GM19351 (cell line): ENCODE results near the gene TBC1D22A.
A peak's percentile ranks its signal among the peaks of the same experiment; 100 is the strongest.

Experiments
- ATAC-seq: cut with Tn5 transposase; IDR thresholded peaks from one replicate; pipeline ENCODE4 v1.9.1; 2021; ENCODE audit warnings: mild to moderate bottlenecking, moderate library complexity; ENCODE audit not compliant: unreplicated experiment

Gene TBC1D22A

DNA sequence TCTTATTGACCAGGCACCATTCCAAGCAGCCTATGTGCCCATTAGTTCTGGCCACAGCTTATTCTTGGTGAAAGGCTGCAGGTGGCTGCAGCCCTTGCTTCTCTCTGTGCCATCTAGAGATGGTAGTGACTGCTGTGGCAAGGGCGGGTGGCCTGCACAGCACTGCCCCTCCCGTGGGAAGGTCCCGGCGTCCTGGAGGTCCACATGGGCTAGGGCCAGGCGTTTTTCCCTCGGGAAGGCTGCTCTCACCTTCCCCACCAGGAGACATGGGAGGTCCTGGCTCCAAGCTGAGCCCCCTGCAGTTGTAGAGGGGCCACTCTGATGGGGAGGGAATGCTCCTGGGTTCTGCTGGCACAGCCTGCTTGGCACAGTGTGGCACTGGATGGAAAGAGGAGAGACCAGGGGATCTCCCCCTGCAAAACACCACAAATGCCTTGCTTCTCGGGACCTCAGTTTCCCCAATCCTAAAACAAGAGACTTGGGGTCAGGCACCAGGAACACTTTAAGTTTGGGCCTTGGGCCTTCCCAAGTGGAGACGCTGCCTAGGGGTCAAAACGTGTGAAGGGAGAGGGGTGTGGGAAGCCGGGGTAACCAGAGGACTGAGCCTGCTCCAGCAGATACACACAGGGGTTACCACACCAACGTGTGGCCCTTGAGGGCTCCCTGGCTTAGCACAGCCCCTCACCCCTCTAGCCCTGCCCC is 10.0 kb upstream of the TBC1D22A start:
- no peak for ATAC-seq

DNA sequence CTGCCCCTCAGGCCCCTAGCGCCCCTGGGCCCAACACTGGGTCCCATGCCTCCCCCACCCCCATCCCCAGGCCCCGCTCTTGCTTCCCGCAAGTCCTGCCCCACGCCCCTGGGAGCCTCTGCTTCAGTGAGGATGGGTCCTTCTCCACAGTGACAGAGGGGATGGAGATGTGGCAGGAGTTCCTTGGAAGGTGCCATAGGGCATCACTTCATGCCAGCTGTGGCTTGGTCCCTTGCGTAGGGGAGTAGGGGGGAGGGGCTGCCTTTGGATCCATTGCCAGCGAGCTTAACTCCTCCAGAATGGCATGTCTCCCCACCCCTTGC is 9.5 kb upstream of the TBC1D22A start:
- no peak for ATAC-seq

DNA sequence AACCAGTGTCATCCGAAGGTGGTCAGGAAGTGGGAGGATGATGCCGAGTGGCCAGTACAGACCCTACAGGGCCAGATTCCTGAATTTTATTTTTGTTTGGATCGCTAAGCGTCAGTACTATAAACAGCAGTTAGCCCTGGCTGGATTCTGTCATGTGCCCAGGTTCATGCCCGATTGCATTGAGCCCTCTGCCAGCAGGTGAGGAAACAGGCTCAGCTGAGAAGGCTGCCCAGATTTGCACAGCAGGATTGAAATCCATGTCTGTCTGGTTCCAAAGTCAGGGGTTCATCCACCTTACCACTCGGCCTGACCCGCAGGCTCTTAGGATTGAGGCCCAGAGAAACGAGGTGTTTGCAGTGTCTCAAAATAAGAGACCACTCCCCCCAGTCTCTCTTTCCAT is 9.1 kb upstream of the TBC1D22A start:
- ATAC-seq, result no peak

DNA sequence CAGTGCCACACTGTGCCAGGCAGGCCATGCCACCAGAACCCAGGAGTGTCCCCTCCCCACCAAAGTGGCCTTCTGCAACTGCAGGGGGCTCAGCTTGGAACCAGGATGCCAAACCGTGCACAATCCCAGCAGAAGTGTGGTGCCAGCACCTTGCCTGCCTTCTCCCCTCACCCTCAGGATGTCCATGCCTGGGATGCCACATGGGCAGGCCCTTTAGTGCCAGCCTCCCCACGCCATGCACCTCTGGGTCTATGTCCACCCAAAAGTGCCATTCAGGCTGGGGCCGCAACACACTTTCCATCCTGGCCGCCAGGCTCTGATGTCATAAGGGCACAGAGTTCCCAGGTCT is 8.7 kb upstream of the TBC1D22A start:
- ATAC-seq, result no peak

DNA sequence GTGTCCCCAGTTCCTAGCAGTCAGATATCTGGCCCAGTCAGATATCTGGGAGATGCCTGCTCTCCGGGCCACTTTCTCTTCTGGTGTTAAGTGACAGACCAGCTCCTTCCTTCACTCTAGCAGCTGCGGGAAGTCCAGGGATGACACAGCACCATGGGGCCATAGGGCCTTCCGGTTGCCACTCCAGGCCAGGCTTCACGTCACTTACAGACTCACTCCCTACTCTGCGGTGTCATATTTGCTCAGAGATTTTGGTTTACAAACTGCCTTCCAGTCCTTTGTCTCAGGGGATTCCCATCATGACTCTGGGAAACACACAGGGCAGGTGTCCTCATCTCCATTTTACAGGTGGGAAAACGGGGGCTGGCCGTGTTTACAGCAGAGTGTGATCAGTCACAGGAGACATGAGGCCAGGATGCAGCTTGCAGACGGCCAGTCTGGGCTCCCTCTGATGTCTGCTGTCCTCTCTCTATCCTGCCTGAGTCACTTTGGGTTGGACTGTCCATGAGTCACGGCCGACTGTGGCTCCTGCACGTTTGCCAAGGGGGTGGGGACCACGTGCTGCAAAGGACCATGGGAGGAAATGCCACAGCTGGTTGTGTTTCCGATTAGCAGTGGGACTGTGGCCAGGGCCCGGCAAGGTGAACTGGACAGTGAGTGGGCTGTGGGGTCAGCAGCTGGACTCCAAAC is 8.2 kb upstream of the TBC1D22A start:
- no peak for ATAC-seq

DNA sequence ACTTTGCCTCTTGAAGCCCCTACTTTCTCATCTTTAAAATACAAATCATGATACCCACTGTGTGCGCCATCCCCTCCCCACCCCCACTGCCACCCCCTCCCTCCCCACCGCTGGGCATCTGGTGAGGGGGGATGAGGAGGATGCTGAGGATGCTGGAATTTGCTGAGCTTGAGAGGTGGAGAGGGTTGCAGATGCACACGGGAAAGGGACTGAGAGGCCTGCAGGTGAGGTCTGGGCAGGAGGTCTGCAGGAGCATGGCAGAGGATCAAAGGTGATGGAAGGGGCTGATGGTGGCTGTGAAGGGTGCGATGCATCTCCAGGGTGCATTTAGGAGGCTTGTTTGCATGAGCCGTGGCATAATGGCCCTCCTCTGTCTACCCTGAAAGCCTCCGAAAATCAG is 7.6 kb upstream of the TBC1D22A start:
- ATAC-seq, result no peak

DNA sequence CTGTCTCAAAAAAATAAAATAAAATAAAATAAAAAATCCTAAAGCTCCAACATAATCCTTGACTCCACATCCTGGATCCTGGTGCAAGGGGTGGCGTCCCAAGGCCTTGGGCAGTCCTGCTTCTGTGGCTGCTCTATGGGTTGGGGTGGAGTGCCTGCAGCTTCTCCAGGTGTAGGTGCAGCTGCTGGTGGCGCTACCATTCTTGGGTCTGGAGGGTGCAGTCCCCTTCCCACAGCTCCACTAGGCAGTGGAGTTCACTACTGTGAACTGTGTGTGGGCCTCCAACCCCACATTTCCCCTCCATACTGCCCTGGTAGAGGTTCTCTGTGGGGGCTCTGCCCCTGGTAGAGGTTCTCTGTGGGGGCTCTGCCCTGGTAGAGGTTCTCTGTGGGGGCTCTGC is 6.9 kb upstream of the TBC1D22A start:
- no peak for ATAC-seq

DNA sequence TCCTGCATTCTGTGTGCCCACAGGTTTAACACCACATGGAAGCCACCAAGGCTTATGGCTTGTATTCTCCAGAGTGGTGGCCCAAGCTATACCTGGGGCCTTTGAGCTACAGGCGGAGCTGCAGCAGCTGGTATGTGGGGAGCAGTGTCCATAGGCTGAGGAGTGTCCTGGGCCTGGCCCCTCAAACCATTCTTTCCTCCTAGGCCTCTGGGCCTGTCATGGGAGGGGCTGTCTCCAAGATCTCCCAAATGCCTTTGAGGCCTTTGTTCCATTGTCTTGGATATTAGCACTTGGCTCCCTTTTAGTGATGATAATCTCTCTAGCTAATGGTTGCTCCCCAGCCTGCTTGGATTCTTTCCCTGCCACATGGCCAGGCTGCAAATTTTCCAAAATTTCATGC is 6.4 kb upstream of the TBC1D22A start:
- no peak for ATAC-seq

DNA sequence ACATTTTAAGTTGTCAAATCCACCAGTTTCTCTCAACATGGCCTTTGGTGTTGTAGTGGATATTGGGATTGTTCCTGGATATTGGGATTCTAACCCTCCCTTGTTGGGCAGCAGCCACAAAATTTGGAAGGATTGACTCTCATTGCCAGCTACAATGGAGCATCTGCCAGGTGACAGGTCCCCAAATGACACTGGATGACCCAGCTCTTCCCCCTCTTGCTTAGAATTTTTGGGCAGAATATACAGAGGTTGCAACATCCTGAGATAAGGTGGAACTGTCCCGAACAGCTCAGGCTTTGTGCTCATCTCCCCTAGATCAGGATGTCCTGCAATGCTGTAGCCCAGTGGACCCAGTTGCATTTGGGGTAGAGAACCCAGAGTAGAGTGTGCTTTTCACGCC is 5.3 kb upstream of the TBC1D22A start:
- ATAC-seq, result no peak

DNA sequence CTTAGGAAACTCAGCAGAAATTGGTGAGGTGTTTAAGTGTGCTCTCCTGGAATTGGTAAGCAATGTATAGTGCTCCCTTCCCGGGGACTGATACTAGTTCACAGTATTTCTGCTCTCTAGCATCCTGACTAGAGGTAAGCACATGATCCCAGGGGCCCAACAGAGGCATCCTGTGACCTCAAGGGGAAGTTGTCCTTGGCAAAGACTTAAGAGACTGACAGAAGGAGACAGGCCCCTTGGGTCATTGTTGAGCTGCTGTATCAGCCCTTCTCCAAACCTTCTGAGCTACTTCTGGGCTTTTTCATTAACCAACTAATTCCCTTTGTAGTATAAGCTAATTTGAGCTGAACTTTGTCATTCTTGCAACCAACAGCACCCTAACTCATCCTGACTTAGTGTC is 4.3 kb upstream of the TBC1D22A start:
- ATAC-seq, result no peak

DNA sequence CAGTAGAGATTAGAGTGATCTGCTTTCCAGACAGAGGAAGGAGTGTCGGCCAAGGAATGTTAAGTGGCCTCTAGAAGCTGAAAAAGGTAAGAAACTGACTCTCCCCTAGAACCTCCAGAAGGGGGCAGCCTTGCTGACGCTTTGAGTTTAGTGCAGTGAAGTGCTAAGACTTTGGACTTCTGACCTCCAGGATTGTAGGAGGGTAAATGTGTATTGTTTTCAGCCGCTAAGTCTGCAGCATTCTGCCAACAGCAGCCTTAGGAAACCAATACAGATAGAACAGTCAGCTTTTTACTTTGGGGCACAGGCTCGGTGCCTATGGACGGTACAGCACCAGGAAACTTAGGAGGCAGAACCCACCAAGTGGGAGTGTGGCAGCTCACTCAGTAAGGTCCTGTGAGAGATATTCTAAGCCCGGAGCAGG is 3.6 kb upstream of the TBC1D22A start:
- ATAC-seq, result no peak

DNA sequence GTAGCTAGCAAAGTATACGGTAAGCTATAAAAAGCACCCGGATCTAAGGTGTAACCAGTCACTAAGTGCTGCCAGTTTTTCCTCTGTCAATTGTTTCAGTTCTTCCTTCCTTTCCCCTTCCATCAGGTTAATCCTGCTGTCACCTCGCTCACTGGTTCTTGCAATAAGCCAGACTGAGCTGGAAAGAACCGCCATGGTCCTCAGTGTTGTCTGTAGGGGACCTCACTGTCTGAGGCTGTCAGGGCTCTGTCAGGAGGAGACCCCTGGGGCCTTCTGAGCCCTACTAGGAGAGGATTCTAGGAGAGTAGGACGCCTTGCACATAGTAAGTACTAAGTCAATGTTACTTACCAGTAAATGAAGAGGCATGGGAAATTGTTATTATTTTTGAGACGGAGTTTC is 1.4 kb upstream of the TBC1D22A start:
- ATAC-seq, result no peak

DNA sequence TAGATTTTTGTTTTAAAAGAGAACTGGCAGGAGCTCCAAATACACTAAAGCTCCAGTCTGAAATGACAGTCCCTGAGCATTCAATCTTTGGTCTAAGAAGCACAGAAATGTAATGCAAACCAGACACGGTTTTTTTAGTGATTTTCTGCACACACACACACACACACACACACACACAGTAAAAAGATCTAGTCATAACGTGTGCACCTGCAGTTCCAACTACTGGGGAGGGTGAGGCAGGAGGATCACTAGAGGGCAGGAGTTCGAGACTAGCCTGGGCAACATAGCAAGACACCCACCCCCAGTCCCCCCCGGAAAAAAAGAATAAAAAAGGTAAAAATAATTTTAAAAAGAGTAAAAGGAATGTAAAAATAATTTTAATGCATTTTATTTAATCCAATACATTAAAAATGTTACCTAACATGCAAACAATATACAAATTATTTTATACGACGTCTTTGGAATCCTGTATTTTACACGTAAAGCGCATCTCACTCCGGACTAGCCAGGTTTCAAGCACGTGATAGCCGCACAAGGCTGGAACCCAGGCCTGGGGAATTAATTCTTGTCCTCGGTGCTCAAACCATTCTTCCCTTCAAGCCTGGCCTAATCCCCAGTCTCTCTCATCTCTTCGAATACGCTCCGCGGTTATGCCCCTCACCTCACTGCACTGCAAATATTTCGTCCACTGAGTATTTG is 762 bp upstream of the TBC1D22A start:
- ATAC-seq, result no peak

DNA sequence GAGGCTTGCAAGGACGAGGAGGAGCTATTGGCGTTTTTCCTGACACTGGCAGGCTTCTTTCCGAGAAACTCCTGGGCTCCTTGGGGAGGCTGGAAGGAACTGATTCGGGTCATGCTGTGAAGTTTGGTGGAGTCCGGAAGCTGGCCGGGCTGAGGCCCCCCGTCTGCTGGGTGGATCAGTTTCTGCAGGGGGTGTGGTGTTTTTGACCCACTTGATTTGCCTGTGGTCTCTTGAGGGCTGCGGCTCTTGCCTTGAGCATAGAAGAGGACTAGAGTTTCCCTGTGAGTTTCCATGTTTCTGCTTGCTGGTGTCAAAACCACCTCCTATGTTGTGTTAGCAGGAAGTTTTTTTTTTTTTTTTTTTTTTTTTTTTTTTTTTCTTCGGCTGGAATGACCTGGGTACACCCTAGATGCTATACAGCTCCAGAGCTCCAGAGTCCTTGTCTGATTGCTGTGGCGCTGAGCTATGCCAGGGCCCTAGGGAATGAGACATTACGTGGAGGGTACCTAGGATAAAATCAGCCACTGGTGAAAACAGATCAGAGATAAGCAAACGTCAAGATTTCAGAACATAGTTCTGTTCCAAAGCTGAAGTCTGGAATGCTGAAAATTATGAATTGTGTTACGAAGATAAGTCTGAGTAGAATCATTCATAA is 728 bp downstream of the TBC1D22A start:
- peak; percentile 67 for ATAC-seq

DNA sequence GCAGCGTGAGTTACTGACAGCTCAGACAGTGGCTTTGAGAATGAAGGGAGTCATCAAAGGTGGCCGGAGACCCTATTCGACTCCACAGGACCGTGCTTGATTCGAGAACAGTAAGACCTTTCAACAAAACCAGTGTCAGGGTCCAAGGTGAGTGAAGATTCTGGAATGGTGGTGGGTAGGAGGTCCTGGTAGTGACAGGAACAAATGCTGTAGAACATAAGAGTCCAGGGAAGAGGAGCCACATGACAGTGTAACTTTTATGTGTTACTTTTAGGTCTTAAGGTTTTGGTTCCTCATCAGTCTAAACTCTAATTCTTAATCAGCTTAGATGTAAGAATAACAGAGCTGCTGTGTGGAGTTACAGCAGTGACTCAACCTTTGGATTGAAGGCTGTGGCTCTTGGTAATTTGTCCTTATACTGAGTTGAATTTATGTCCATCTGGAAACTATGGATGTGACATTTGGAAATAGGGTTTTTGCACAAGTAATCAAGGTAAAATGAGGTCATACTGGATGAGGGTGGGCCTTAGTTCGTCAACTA is 1.8 kb downstream of the TBC1D22A start:
- ATAC-seq, result no peak

DNA sequence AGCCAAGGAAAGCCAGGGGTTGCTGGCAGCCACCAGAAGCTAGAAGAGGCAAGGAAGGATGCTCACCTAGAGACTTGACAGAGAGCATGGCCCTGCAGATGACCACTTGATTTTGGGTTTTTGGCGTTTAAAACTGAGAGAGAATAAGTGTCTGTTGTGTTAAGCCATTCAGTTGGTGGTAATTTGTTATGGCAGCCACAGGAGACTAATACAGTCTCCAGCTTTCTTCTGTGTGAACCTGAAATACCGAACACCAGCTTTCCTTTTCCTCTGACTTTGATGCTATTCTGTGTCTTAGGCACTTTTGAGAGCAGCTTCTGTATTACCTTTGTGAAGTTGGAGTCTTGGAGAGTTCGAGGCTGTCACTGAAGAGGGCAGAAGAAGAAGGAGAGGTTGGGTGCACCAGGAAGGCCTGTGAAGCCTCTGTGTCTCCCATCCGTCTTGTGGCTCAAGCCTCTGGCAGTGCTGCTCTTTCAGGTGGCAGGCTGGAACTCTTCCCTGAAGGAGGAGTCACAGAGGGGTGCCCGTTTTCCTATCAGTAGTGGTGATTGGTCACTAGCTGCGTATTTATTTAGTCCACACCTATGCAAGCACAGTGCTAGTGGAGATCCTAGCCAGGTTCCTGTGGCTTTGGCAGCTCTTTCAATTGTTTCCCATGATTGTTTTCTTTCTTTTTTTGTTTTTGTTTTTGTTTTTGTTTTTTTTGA is 2.5 kb downstream of the TBC1D22A start:
- ATAC-seq, result no peak

DNA sequence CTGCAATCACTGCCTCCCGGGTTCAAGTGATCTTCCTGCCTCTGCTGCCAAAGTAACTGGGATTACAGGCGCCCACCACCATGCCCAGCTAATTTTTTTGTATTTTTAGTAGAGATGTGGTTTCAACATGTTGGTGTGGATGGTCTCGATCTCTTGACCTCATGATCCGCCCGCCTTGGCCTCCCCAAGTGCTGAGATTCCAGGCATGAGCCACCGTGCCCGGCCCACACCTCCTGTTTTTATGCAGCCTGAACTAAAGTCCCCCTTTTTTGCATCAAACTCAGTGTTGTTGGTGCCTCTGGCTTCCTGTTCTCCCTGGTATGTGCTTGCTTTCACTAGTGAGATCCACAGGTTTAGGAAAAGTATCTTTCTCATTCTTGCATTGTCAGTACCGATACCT is 4.2 kb downstream of the TBC1D22A start:
- ATAC-seq, result no peak

DNA sequence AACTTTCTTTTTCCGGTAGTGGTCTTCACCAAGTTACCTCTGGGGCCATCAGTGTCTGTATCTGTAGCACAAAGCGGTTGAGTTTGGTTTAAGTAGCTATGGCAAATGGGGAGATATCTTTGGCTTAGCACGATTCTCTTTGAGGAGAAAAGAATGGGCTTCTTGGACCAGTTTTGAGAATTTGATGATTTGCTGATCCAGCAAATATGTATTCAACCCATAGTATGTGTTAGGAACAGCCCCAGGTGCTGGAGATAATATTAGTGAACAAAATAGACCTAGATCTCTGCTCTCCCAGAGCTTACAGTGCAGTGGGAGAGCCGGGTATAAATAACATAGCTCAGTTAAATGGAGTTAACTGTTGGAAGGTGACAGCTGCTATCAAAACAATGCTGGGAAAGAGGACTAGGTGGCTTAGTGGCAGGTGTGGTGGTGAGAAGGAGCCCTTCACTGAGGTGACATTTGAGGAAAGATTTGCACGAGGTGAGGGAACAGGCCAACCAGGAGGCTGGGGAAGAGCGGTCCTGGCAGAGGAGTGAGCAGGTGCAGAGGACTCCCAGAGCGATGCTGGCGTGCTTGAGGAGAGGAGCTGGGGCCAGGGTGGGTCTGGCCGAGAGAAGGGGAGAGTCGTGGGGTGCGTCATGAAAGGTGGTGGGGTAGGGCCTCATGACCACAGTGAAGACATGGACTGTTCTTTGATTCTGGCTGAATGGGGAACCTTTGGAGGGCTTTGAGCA is 5.0 kb downstream of the TBC1D22A start:
- no peak for ATAC-seq

DNA sequence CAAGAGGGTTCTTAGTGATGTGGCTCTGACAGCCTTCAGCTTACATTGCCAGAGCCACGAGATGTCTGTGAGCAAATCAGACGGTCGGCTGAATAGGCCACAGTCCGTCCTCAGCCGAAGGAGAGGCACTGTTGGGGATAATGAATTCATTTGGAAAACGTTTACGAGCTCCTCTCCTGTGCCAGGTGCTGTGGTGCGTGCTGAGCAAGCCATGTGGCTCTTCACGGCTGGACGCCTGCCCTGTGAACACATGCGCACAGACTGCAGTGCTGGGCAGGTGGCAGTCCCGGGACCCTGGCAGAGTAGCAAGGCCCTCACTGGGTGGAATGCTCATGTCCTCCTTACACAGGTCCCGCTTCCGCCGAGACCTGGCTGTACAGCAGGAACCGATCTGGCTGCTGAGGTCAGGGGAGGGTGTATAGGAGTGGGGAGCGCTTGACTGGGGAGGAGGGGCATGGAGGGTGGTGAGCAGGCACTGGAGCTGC is 6.8 kb downstream of the TBC1D22A start:
- ATAC-seq, result no peak

DNA sequence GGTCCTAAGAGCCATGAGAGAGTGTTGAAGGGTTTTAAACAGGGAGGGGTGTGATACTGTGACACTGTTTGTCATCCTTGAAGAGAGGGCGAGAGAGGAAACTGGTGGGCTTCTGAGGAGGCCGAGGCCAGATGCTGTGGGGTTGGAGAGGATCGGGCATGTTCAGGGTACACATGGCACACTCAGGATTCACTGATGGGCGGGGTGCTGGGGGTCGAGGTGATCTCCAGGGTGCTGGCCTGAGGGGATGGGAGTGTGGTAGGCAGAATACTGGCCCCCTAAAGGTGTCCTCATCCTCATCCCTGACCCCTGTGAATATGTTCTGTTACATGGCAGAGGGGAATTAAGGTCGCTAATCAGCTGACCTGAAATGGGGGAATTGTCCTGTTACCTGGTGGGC is 7.3 kb downstream of the TBC1D22A start:
- ATAC-seq, result no peak
